Prostate gland (tissue), 2 donors: ENCODE results near the gene KIAA1614. TPM values are rescaled to one million over a fixed set of nuclear protein-coding genes. Genes with fewer than 3 reads are reported as not detected.

Experiments
- DNase-seq: peaks from one replicate; pipeline ENCODE4 v3.0.0-alpha.2; 2019; ENCODE audit warnings: low spot score
- H3K27ac ChIP-seq, 2 donors: fragments of 200-600 bp; sonication (generic); 2 replicates each; pipeline ENCODE4 v1.5.1; 2017 to 2019
- H3K27me3 ChIP-seq: fragments of 200-600 bp; sonication (generic); replicated peaks from 2 replicates; pipeline ENCODE4 v1.5.1; 2019; ENCODE audit not compliant: insufficient read depth
- H3K36me3 ChIP-seq, 2 donors: fragments of 200-600 bp; sonication (generic); 1 replicate in 1 of 2; 2 replicates in 1 of 2; pipeline versions ENCODE4 v1.5.1 to v1.8.1; 2017 to 2019
- H3K4me1 ChIP-seq: fragments of 200-600 bp; sonication (generic); replicated peaks from 2 replicates; pipeline ENCODE4 v1.5.1; 2019
- H3K4me3 ChIP-seq, 2 donors: fragments of 200-600 bp; sonication (generic); 2 replicates each; pipeline ENCODE4 v1.5.1; 2017 to 2019
- H3K9me3 ChIP-seq: fragments of 200-600 bp; sonication (generic); 2 replicates; pipeline ENCODE4 v1.5.1; 2017
- CTCF ChIP-seq, 4 experiments: fragments of 200-600 bp in 2 of 4; fragments of 450-650 bp in 2 of 4; sonication (generic) in 2 of 4; IDR thresholded peaks; 1 replicate in 3 of 4; 2 replicates in 1 of 4; pipeline ENCODE4 v1.5.1; 2016 to 2019; ENCODE audit warnings: antibody characterized with exemption in 4 of 4, mild to moderate bottlenecking in 2 of 4, moderate library complexity in 2 of 4
- POLR2A ChIP-seq: fragments of 450-650 bp; IDR thresholded peaks from one replicate; pipeline ENCODE4 v1.6.1; 2016; ENCODE audit warnings: antibody characterized with exemption, mild to moderate bottlenecking
- POLR2AphosphoS5 ChIP-seq: sonication (generic); formaldehyde crosslinking; IDR thresholded peaks from one replicate; pipeline ENCODE4 v1.6.1; 2017; ENCODE audit warnings: antibody characterized with exemption
- WGBS: methylation state at CpG from one replicate; pipeline ENCODE4 v1.1.5; 2018; 5-methylcytosine and 5-hydroxymethylcytosine counted together
- intact Hi-C: fragments of 100-400 bp; cut with DNase I; formaldehyde crosslinking; loops from one replicate; pipeline ENCODE4 v1.14.2; 2022
- total RNA-seq, 2 donors: library from RNA; depleted of rRNA; stranded (reverse); fragments of >200 nt; gene quantifications; one replicate each; pipeline ENCODE4 v1.1.0, GENCODE V29; 2016

KIAA1614 gene
- total RNA-seq, 2 donors from 2014 or later: 3.7 to 6.4 TPM

GRCh38 chr1:180949616-180950000, 36.9 kb downstream of the KIAA1614 start:
- H3K27me3 ChIP-seq: no peaks in the 10 kb centered on the region
- no peaks in the 10 kb centered on the region for H3K36me3 ChIP-seq
- H3K4me3 ChIP-seq: no peak overlapping the region
- H3K27ac ChIP-seq: no peak overlapping the region
- H3K9me3 ChIP-seq: no peaks in the 10 kb centered on the region
- TF ChIP-seq POLR2A (no peak), POLR2AphosphoS5 (no peak), CTCF (IDR thresholded peaks at IDR 0.05) (no peak)
- 96% methylated on average over 4 of the region's 4 CpGs for WGBS
- H3K4me1 ChIP-seq: no peaks in the 10 kb centered on the region
- no peak for DNase-seq
- intact Hi-C loops: no loop called here

- H3K4me1 ChIP-seq: no peaks in the 10 kb centered on the region
- H3K4me3 ChIP-seq: no peak overlapping the region
- no peak for DNase-seq
- H3K27ac ChIP-seq: no peak overlapping the region
- no peaks in the 10 kb centered on the region for H3K9me3 ChIP-seq
- intact Hi-C loops: no loop called here
- TF ChIP-seq CTCF (IDR thresholded peaks at IDR 0.05) (no peak), POLR2AphosphoS5 (no peak), POLR2A (no peak)
- H3K27me3 ChIP-seq: no peaks in the 10 kb centered on the region
- H3K36me3 ChIP-seq: no peaks in the 10 kb centered on the region
- WGBS: 93% methylated on average over 12 of the region's 12 CpGs
Observed at GRCh38 chr1:180950321-180950720, 37.6 kb downstream of the KIAA1614 start.

GRCh38 chr1:180951186-180951745, 38.6 kb downstream of the KIAA1614 start:
- TF ChIP-seq POLR2AphosphoS5 (no peak), POLR2A (no peak), CTCF (IDR thresholded peaks at IDR 0.05) (no peak)
- no peaks in the 10 kb centered on the region for H3K36me3 ChIP-seq
- H3K27ac ChIP-seq: no peak overlapping the region
- H3K4me3 ChIP-seq: no peak overlapping the region
- H3K4me1 ChIP-seq: no peaks in the 10 kb centered on the region
- H3K27me3 ChIP-seq: no peaks in the 10 kb centered on the region
- no peak for DNase-seq
- WGBS: 89% methylated on average over 9 of the region's 11 CpGs
- H3K9me3 ChIP-seq: no peaks in the 10 kb centered on the region
- intact Hi-C loops: no loop called here

- 52% methylated on average over 5 of the region's 5 CpGs for WGBS
Observed at GRCh38 chr1:180951836-180952656, 39.3 kb downstream of the KIAA1614 start.

More at GRCh38 chr1:180951836-180952656, 39.3 kb downstream of the KIAA1614 start:
- Histone ChIP-seq H3K27ac (no peak overlapping the region), H3K4me1 (no peaks in the 10 kb centered on the region), H3K9me3 (no peaks in the 10 kb centered on the region), H3K4me3 (no peak overlapping the region), H3K36me3 (no peaks in the 10 kb centered on the region), H3K27me3 (no peaks in the 10 kb centered on the region)
- intact Hi-C loops: no loop called here
- TF ChIP-seq POLR2AphosphoS5 (no peak), POLR2A (no peak), CTCF (IDR thresholded peaks at IDR 0.05) (no peak)
- no peak for DNase-seq
